Loucy (cell line): Measurements from ENCODE around the gene ZFP62.

Source experiments
- EZH2phosphoT487 ChIP-seq: fragments of 200-600 bp; IDR thresholded peaks from 2 replicates; pipeline ENCODE4 v1.6.1; 2018; ENCODE audit warnings: antibody characterized with exemption, mild to moderate bottlenecking, moderate library complexity, borderline replicate concordance
- TF ChIP-seq, protein P1 (sequence below): fragments of 200-600 bp; sonication (generic); conservative IDR thresholded peaks from 2 replicates; pipeline ENCODE4 v1.5.1; 2014; ENCODE audit warnings: mild to moderate bottlenecking, antibody characterized with exemption, low read length

DNA sequence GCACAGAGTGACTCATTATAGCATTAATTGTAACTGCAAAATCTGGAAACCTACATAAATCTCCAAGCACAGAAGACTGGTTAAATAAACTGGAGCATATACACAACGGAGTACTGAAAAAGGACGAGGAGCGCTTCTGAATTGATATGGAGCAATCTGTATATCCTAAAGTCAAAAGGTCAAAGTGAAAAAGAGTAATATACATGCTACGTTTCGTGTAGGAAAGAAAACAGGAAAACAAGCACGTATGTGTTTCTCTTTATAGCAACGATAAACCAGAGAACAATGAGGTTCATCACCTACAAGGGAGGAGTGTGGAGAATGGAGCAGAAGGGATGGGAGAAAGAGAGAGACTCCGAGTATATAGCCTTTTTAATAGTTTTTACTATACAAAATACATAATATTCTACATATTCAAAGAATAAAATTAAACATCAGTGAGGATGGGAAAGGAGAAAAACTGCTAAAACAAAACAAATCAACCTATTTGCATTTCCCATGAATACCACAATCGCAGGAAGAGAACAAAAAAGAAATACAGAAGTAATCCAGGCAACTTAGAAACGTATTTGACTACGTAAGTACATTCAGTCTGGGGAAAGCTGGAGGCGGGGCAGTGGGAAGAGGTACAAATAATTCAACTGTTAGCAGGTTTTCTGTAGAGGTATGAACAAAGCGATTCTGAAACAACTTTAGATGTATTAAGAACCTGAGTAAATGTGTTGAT lies 7.8 kb downstream of the ZFP62 start:
- no peak for TF ChIP-seq EZH2phosphoT487
- TF ChIP-seq, protein P1, sequence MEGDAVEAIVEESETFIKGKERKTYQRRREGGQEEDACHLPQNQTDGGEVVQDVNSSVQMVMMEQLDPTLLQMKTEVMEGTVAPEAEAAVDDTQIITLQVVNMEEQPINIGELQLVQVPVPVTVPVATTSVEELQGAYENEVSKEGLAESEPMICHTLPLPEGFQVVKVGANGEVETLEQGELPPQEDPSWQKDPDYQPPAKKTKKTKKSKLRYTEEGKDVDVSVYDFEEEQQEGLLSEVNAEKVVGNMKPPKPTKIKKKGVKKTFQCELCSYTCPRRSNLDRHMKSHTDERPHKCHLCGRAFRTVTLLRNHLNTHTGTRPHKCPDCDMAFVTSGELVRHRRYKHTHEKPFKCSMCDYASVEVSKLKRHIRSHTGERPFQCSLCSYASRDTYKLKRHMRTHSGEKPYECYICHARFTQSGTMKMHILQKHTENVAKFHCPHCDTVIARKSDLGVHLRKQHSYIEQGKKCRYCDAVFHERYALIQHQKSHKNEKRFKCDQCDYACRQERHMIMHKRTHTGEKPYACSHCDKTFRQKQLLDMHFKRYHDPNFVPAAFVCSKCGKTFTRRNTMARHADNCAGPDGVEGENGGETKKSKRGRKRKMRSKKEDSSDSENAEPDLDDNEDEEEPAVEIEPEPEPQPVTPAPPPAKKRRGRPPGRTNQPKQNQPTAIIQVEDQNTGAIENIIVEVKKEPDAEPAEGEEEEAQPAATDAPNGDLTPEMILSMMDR, result no peak
